NCI-H1436 treated with DMSO at 0.1 percent for 48 hours (cell line): ENCODE results near the gene RNF115.
"Not testable (repeated sequence)": the region's sequence is repeated elsewhere in the genome, so short reads cannot be mapped to it uniquely, and the experiment has no call there.

ENCODE experiments used
- DNase-seq: peaks from one replicate; lab custom pipeline; 2025; lab: John Stamatoyannopoulos, UW

RNF115 gene

DNA sequence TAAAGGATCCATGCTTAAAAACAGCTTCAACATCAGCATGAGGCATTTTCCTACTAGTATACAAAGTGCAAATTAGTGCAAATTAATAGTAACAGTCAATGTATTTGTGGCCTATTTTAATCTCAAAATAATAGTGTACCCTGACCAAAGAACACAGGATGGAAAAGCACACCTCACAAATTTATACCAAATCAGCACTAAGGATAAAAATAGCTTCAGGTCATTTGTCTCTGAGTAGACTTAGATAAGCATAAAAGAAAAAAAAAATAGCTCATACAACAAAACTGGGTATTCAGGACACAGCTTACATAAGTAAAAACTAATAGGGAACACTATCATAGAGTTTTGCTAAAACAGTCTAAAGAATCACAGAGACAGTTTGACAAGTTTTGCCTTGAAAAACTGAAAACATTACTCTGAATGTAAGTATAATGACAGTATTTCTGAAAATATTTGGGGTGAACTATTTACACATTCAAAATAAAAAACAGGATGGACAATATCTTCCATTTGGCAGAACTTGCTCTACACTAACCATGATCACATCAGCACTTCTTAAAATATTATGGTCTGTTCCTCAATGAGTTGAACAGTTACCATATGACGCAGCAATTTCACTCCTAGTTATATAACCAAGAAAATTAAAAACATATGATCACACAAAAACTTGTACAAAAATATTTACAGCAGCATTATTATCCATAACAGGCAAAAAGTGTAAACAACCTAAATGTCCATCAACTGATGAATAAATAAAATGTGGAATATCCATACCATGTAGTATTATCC is 46.3 kb downstream of the RNF115 start:
- DNase-seq: no peak

- DNase-seq: no peak
Observed at GRCh38 chr1:145773423-145773822, 50.5 kb downstream of the RNF115 start.

DNA sequence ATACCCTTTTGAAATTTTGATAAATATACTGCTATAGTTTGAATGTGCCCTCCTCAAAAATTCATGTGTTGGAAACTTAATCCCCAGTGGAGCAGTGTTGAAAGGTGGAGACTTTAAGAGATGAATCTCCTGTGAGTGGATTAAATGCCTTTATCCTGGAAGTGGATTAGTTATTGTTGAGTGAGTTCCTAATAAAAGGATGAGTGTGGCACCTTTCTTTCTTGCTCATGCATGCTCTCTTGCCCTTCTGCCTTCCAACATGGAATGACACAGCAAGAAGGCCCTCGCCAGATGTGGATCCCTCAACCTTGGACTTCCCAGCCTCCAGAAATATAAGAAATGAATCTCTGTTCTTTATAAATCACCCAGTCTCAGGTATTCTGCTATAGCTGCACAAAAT is 52.8 kb downstream of the RNF115 start:
- no peak for DNase-seq

GRCh38 chr1:145768004-145768403 is 55.9 kb downstream of the RNF115 start:
- not testable (repeated sequence) for DNase-seq

DNA sequence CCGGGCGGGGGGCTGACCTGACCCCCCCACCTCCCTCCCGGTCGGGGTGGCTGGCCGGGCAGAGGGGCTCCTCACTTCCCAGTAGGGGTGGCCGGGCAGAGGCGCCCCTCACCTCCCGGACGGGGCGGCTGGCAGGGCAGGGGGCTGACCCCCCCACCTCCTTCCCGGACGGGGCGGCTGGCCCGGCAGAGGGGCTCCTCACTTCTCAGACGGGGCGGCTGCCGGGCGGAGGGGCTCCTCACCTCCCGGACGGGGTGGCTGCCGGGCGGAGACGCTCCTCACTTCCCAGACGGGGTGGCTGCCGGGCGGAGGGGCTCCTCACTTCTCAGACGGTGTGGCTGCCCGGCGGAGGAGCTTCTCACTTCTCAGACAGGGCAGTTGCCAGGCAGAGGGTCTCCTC is 57.0 kb downstream of the RNF115 start:
- not testable (repeated sequence) for DNase-seq

- not testable (repeated sequence) for DNase-seq
Observed at GRCh38 chr1:145765585-145766360, 58.1 kb downstream of the RNF115 start.

GRCh38 chr1:145765127-145765526 is 58.8 kb downstream of the RNF115 start:
- DNase-seq: not testable (repeated sequence)

DNA sequence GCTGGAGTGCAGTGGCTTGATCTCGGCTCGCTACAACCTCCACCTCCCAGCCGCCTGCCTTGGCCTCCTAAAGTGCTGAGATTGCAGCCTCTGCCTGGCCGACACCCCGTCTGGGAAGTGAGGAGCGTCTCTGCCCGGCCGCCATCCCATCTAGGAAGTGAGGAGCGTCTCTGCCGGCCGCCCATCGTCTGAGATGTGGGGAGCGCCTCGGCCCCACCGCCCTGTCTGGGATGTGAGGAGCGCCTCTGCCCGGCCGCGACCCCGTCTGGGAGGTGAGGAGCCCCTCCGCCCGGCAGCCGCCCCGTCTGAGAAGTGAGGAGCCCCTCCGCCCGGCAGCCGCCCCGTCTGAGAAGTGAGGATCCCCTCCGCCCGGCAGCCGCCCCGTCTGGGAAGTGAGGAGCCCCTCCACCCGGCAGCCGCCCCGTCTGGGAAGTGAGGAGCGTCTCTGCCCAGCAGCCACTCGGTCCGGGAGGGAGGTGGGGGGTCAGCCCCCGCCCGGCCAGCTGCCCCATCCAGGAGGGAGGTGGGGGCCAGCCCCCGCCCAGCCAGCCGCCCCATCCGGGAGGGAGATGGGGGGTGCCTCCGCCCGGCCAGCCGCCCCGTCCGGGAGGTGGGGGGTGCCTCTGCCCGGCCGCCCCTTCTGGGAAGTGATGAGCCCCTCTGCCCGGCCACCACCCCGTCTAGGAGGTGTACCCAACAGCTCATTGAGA is 59.5 kb downstream of the RNF115 start:
- DNase-seq: not testable (repeated sequence)

DNA sequence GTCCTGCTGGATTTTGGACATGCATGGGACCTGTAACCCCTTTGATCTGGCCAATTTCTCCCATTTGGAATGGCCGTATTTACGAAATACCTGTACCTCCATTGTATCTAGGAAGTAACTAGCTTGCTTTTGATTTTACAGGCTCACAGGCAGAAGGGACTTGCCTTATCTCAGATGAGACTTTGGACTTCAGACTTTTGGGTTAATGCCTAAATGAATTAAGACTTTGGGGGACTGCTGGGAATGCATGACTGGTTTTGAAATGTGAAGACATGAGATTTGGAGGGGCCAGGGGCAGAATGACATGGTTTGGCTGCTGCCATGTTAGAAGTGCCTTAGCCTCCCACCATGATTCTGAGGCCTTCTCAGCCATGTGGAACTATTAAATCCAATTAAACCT is 61.9 kb downstream of the RNF115 start:
- not testable (repeated sequence) for DNase-seq

DNA sequence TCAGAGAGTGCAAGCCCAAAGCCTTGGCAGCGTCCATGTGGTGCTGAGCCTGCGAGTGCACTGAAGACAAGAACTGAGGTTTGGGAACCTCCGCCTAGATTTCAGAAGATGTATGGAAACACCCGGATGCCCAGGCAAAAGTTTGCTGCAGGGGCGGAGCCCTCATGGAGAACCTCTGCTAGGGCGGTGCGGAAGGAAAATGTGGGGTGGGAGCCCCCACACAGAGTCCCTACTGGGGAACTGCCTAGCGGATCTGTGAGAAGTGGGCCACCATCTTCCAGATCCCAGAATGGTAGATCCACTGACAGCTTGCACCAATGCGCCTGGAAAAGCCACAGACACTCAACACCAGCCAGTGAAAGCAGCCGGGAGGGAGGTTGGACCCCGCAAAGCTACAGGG is 62.4 kb downstream of the RNF115 start:
- not testable (repeated sequence) for DNase-seq

- DNase-seq: not testable (repeated sequence)
Observed at GRCh38 chr1:145760395-145760949, 63.4 kb downstream of the RNF115 start.

DNA sequence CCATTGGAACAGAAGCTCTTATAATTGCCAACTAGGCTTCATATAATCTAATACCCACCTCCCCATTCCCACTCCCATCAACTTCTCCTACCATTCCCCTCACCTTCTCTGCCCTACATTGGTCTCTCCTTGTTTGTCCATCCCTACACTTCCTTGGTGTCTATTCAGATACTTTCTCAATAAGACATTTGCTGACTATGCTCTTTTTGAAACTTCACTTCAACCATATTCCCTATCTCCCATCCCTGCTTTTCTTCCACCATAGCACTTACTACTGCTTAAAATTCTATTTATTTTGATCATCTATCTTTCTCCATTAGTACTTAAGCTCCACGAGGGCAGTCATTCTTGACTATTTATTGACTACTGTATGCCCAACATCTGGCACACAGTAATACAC is 64.2 kb downstream of the RNF115 start:
- DNase-seq: no peak

- no peak for DNase-seq
Observed at GRCh38 chr1:145758575-145758974, 65.3 kb downstream of the RNF115 start.

- DNase-seq: no peak
Observed at GRCh38 chr1:145758116-145758515, 65.8 kb downstream of the RNF115 start.

DNA sequence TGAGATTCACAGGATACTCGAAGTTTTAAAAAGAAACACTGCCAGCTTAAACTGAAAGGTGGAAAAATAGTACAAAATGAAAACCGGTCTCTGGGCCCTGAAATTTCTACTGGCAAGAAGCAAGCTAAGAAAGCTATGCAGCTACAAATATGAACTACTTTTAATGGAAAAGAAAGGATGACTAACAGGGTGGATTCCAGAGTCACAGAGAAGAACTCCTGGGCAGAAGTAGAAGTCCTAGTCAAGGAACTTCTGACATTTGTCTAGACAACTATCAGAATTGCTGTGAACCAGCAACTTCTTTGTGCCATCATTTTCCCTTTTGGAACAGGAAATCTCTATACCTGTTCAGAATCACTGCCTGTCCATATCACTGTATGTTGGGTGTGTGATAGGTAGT is 66.5 kb downstream of the RNF115 start:
- DNase-seq: no peak

GRCh38 chr1:145751491-145752037 is 72.3 kb downstream of the RNF115 start:
- no peak for DNase-seq

DNA sequence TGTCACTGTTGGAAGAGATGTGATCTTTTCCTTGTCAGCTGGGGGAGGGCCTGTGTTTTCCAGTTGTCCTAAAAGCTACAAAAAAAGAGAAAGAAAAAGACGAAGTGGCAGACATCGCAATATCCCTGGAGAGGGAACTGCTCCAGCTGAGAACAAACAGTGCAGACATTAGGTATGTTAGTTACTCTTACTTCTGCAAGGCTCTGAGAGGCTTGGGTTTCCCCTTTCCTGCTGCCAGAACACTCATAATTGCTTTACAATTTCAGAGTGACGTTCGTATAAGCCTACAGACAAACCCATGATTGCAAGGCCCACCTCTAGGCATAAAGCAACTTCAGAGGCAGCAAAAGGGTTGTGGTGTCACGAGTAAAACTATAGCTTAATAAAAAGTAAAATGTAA is 73.5 kb downstream of the RNF115 start:
- no peak for DNase-seq

DNA sequence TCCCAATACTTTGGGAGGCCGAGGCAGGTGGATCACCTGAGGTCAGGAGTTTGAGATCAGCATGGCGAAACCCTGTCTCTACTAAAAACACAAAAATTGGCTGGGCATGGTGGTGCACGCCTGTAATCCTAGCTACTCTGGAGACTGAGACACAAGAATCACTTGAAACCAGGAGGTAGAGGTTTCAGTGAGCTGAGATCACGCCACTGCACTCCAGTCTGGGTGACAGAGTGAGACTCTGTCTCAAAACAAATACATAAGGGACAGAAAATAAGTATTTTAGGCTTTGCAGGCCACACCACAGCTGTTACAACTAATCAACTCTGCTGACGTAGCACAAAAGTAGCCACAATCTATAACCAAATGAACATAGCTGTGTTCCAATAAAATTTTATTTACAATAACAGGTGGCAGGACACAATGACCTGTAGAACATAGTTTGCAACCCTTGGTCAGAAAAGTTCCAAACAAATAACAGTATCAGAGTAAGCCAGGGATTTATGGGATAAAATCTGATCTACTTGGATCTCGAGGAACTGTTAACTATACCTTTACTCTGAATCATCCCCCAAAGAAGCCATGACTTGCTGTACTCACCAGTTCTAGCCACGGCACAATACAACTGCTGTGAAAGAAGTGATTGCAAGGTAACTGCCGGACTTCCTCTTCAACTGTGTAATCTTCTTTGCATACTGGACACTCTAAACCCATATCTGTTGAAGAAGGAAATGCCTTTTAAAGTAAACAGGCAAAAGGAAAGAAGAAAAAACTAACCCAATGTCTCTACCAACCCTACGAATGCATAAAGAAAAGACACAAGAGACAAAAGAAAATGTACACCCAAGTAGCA is 76.3 kb downstream of the RNF115 start:
- DNase-seq: no peak

DNA sequence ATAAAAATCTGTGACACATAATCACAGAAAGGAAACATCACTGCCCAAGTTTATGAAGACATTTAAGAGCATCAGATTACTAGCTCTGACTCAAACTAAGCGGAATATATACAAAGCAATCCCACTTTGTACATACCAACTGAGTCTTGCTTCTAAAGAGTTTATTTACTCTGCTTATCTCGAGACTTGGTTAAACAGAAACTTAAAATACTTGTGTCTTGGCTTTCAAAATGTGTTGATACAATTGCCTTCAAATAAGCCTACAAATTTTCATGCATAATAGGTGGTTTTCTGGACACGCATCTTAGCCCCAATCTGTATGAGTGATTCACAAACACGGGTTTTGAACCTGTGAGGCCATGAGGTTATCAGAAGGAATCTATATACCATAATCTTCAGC is 83.6 kb downstream of the RNF115 start:
- DNase-seq: no peak

DNA sequence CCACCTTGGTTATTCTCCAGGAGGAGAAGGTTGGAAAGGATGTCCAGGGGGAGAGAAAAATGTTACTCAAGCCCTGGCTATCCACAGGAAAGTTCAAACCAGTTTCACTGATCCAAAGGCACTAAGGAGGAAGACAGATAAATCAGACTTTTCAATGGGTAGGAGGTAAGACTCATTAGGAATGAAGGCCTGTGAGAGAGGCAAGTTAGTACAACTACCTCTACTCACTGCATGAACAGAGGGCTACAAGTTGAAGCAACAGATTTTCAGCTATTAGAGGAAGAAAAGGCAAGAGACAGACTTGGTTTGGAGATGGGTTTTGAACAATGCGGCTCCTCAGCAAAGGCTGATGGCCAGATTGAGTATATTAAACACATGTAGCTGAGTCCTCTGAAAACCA is 87.7 kb downstream of the RNF115 start:
- DNase-seq: no peak

GRCh38 chr1:145730900-145731299 is 93.0 kb downstream of the RNF115 start:
- DNase-seq: no peak
